Hepatocyte (in vitro differentiated cells): Measurements from ENCODE around the gene STPG1. TPM values are rescaled to one million over a fixed set of nuclear protein-coding genes. Genes with fewer than 3 reads are reported as not detected.

ENCODE experiments used
- DNase-seq: peaks from one replicate; pipeline ENCODE4 v3.0.0-alpha.2; 2016; ENCODE audit warnings: low spot score
- H2AFZ ChIP-seq: fragments of 200-600 bp; sonication (generic); 2 replicates; pipeline ENCODE4 v1.6.0; 2016; ENCODE audit warnings: antibody characterized with exemption, mild to moderate bottlenecking
- H3K27ac ChIP-seq: fragments of 200-600 bp; sonication (generic); 2 replicates; pipeline ENCODE4 v1.5.1; 2016; ENCODE audit warnings: mild to moderate bottlenecking
- H3K27me3 ChIP-seq: fragments of 200-600 bp; sonication (generic); 2 replicates; pipeline ENCODE4 v1.6.1; 2016
- H3K36me3 ChIP-seq: fragments of 200-600 bp; sonication (generic); replicated peaks from 2 replicates; pipeline ENCODE4 v1.5.1; 2016; ENCODE audit warnings: low read depth; ENCODE audit not compliant: insufficient read depth
- H3K4me1 ChIP-seq: fragments of 200-600 bp; sonication (generic); 2 replicates; pipeline ENCODE4 v1.5.1; 2016; ENCODE audit warnings: mild to moderate bottlenecking, moderate library complexity; ENCODE audit not compliant: insufficient read depth
- H3K4me2 ChIP-seq: fragments of 200-600 bp; sonication (generic); 2 replicates; pipeline ENCODE4 v1.6.0; 2016
- H3K4me3 ChIP-seq: fragments of 200-600 bp; sonication (generic); 2 replicates; pipeline ENCODE4 v1.5.1; 2016; ENCODE audit warnings: mild to moderate bottlenecking
- H3K79me2 ChIP-seq: fragments of 200-600 bp; sonication (generic); 2 replicates; pipeline ENCODE4 v1.6.0; 2017; ENCODE audit warnings: mild to moderate bottlenecking
- H3K9me2 ChIP-seq: fragments of 200-600 bp; sonication (generic); replicated peaks from 2 replicates; pipeline ENCODE4 v1.6.0; 2017; ENCODE audit warnings: mild to moderate bottlenecking; ENCODE audit not compliant: insufficient read depth
- H3K9me3 ChIP-seq: fragments of 200-600 bp; sonication (generic); 2 replicates; pipeline ENCODE4 v1.5.1; 2016; ENCODE audit warnings: low read depth, mild to moderate bottlenecking
- H4K20me1 ChIP-seq: fragments of 200-600 bp; sonication (generic); 2 replicates; pipeline ENCODE4 v1.6.0; 2016; ENCODE audit warnings: mild to moderate bottlenecking; ENCODE audit not compliant: insufficient read depth, poor library complexity, severe bottlenecking
- CTCF ChIP-seq: fragments of 200-600 bp; sonication (generic); IDR thresholded peaks from 2 replicates; pipeline ENCODE4 v1.5.1; 2016; ENCODE audit warnings: antibody characterized with exemption, mild to moderate bottlenecking; ENCODE audit not compliant: poor library complexity
- EZH2 ChIP-seq: fragments of 200-600 bp; sonication (generic); IDR thresholded peaks from 2 replicates; pipeline ENCODE4 v1.6.1; 2016; ENCODE audit warnings: antibody characterized with exemption, mild to moderate bottlenecking, borderline replicate concordance
- EZH2phosphoT487 ChIP-seq: fragments of 200-600 bp; sonication (generic); IDR thresholded peaks from one replicate; pipeline ENCODE4 v1.6.1; 2018; ENCODE audit warnings: antibody characterized with exemption, mild to moderate bottlenecking, low read depth, moderate library complexity; ENCODE audit not compliant: unreplicated experiment, severe bottlenecking
- WGBS: methylation state at CpG from one replicate; pipeline ENCODE4 v1.1.6; 2016; ENCODE audit warnings: low lambda C conversion rate; ENCODE audit errors: missing lambda C conversion rate; 5-methylcytosine and 5-hydroxymethylcytosine counted together
- polyA plus RNA-seq: library from polyadenylated mRNA; unstranded; fragments of >200 nt; fragmentation: Nextera tagmentation; extraction: Ambion mirVana; gene quantifications from 2 replicates; pipeline ENCODE4 v1.2.1, GENCODE V29; 2016
- total RNA-seq: library from RNA; depleted of rRNA; stranded (reverse); fragments of >200 nt; gene quantifications from 2 replicates; pipeline ENCODE4 v1.2.3, GENCODE V29; 2014

STPG1 gene
- total and polyA plus RNA-seq, 2 experiments from 2014 or later = 3.5 to 4.3 TPM

DNA sequence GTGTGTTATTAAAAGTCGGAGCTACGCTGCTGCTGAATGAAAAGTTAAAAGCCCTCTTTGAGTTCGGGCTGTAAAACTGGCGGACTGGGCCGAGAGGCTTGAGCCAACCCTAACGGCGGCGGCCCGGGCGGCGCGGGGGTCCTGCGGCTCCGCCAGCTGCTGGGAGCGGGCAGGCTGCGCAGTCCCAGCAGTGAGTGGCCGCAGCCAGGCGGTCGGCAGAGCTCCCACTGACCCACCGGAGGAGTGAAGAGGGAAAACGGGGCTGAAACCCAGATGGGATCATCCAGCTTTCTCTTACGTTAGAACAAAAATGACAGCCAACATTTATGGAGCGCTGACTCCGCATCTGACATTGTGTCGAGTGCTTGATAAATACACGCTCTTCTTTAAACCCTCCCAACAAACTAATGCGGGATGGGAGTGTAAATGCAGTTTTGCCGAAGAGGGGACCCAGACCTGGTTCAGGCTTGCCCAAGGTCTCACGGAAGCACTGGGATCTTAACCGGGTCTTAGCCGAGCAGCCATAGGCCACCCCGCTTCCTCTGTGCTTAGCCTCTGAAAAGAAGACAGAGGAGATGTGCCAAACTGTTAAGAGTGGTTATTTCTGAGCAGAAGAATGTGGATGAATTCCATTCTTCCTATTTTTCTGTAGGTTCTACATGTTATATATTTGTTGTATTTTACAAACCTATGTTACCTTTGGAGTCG is 91.0 kb downstream of the STPG1 start:
- Histone ChIP-seq H3K9me3 (no peaks in the 10 kb centered on the region), H3K4me3 (peak overlapping the region; percentile 42), H3K4me1 (peaks cover 22% of the 10 kb centered on the region), H2AFZ (peak overlapping the region; percentile 98), H3K36me3 (no peaks in the 10 kb centered on the region), H3K27ac (peak overlapping the region; percentile 80), H3K27me3 (peaks cover 4% of the 10 kb centered on the region), H4K20me1 (no peaks in the 10 kb centered on the region), H3K9me2 (no peaks in the 10 kb centered on the region), H3K4me2 (peak overlapping the region; percentile 97), H3K79me2 (peaks cover 3% of the 10 kb centered on the region)
- 18% methylated on average over 33 of the region's 33 CpGs for WGBS
- TF ChIP-seq CTCF (no peak), EZH2 (no peak), EZH2phosphoT487 (no peak)
- DNase-seq = no peak

GRCh38 chr1:24321697-24322469 is 91.7 kb downstream of the STPG1 start:
- H3K9me2 ChIP-seq = no peaks in the 10 kb centered on the region
- peak overlapping the region; percentile 98 for H2AFZ ChIP-seq
- H3K36me3 ChIP-seq = no peaks in the 10 kb centered on the region
- H3K4me3 ChIP-seq = peak overlapping the region; percentile 42
- no peak for TF ChIP-seq CTCF
- TF ChIP-seq EZH2 = no peak
- no peak for TF ChIP-seq EZH2phosphoT487
- peaks cover 3% of the 10 kb centered on the region for H3K79me2 ChIP-seq
- no peaks in the 10 kb centered on the region for H3K9me3 ChIP-seq
- peaks cover 22% of the 10 kb centered on the region for H3K4me1 ChIP-seq
- H3K27me3 ChIP-seq = peaks cover 4% of the 10 kb centered on the region
- peak; percentile 74 for DNase-seq
- H3K4me2 ChIP-seq = peak overlapping the region; percentile 97
- peak overlapping the region; percentile 80 for H3K27ac ChIP-seq
- H4K20me1 ChIP-seq = no peaks in the 10 kb centered on the region
- WGBS = 8% methylated on average over 68 of the region's 72 CpGs

GRCh38 chr1:24321126-24321525 is 92.5 kb downstream of the STPG1 start:
- Histone ChIP-seq H3K4me1 (peaks cover 22% of the 10 kb centered on the region), H3K9me3 (no peaks in the 10 kb centered on the region), H4K20me1 (no peaks in the 10 kb centered on the region), H3K4me2 (peak overlapping the region; percentile 97), H3K27ac (no peak overlapping the region), H2AFZ (peak overlapping the region; percentile 98), H3K9me2 (no peaks in the 10 kb centered on the region), H3K4me3 (no peak overlapping the region), H3K27me3 (peaks cover 4% of the 10 kb centered on the region), H3K79me2 (peaks cover 3% of the 10 kb centered on the region), H3K36me3 (no peaks in the 10 kb centered on the region)
- no peak for DNase-seq
- 64% methylated on average over 8 of the region's 8 CpGs for WGBS
- no peak for TF ChIP-seq EZH2phosphoT487
- no peak for TF ChIP-seq EZH2
- no peak for TF ChIP-seq CTCF
